Thyroid gland (tissue), 4 donors: ENCODE measurements around the gene PPP2R1A.

Source experiments
- CTCF ChIP-seq, 6 experiments: fragments of 200-600 bp in 3 of 6; fragments of 450-650 bp in 3 of 6; sonication (generic) in 3 of 6; IDR thresholded peaks; one replicate each; pipeline ENCODE4 v1.5.1; 2016 to 2019; ENCODE audit warnings: antibody characterized with exemption in 6 of 6, mild to moderate bottlenecking in 2 of 6, inconsistent platforms in 1 of 6, moderate library complexity in 1 of 6
- POLR2A ChIP-seq, 2 donors: fragments of 450-650 bp; IDR thresholded peaks; one replicate each; pipeline ENCODE4 v1.6.1; 2017; ENCODE audit warnings: antibody characterized with exemption in 2 of 2, mild to moderate bottlenecking in 2 of 2, moderate library complexity in 1 of 2

- no peak for TF ChIP-seq CTCF (IDR thresholded peaks at IDR 0.05)
- TF ChIP-seq POLR2A (IDR thresholded peaks at IDR 0.05) = no peak
Observed at GRCh38 chr19:52170863-52171320, 19.0 kb upstream of the PPP2R1A start.
